ENCODE results near the gene SNRPA. TPM values are rescaled to one million over a fixed set of nuclear protein-coding genes. Genes with fewer than 3 reads are reported as not detected.
A peak's percentile ranks its signal among the peaks of the same experiment; 100 is the strongest.

The SNRPA gene
- total and polyA plus RNA-seq, 2 of the 8 experiments (the other 6 are each of a cell fraction or from before 2014, with no cell fraction given), result 201 to 202 TPM

GRCh38 chr19:40750058-40750873 lies 737 bp upstream of the SNRPA start, which contains the start of gene ACTMAP (continued):
- peak; percentile 93; the same call in 1 of the 2 replicates for TF ChIP-seq SP4 (IDR thresholded peaks at IDR 0.05; ENCODE audit: low read length)
- TF ChIP-seq YY1 (IDR thresholded peaks at IDR 0.05; ENCODE audit: low read depth, low read length), result peak; percentile 97
- peak in 1 of 2 experiments; percentile 26; a peak in 2 of 4 replicates for TF ChIP-seq SIN3A (conservative IDR thresholded peaks at IDR 0.05 in 1 of 2, IDR thresholded peaks at IDR 0.05 in 1 of 2; ENCODE audit: low read depth in 1 of 2, low read length in 2 of 2)
- peak; percentile 78 for TF ChIP-seq CHD2 (IDR thresholded peaks at IDR 0.05; ENCODE audit: low read length)
- TF ChIP-seq ASH2L (IDR thresholded peaks at IDR 0.05; ENCODE audit: low read length), result no peak
- no peak for TF ChIP-seq ATF2 (IDR thresholded peaks at IDR 0.05; ENCODE audit: low read length)
- TF ChIP-seq SP2 (IDR thresholded peaks at IDR 0.05; ENCODE audit: low read length), result peak; percentile 53
- TF ChIP-seq SAP30 (IDR thresholded peaks at IDR 0.05; ENCODE audit: insufficient read depth, insufficient replicate concordance, low read length), result no peak
- no peak for TF ChIP-seq SUZ12 (IDR thresholded peaks at IDR 0.05; ENCODE audit: low read length)
- TF ChIP-seq TAF1 (IDR thresholded peaks at IDR 0.05; ENCODE audit: low read depth, low read length), result peak; percentile 69
- peak; percentile 89 for TF ChIP-seq RFX5 (IDR thresholded peaks at IDR 0.05; ENCODE audit: borderline replicate concordance, low read depth, low read length)
- peak; percentile 15; the same call in 1 of the 2 replicates for TF ChIP-seq JUND (IDR thresholded peaks at IDR 0.05; ENCODE audit: low read length)
- TF ChIP-seq POU5F1 (IDR thresholded peaks at IDR 0.05; ENCODE audit: low read depth, low read length), result no peak
- TF ChIP-seq CBX8 (IDR thresholded peaks at IDR 0.05; ENCODE audit: borderline replicate concordance, low read depth, low read length), result no peak
- no peak for TF ChIP-seq NRF1 (IDR thresholded peaks at IDR 0.05; ENCODE audit: low read depth, low read length)
- no peak for TF ChIP-seq BCL11A (IDR thresholded peaks at IDR 0.05; ENCODE audit: low read depth in 2 of 2, low read length in 2 of 2)
- TF ChIP-seq PHF8 (conservative IDR thresholded peaks at IDR 0.05; ENCODE audit: low read depth, low read length), result peak; percentile 12
- TF ChIP-seq, protein P1, sequence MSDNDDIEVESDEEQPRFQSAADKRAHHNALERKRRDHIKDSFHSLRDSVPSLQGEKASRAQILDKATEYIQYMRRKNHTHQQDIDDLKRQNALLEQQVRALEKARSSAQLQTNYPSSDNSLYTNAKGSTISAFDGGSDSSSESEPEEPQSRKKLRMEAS (IDR thresholded peaks at IDR 0.05), result peak; percentile 98
- TF ChIP-seq SIX5 (IDR thresholded peaks at IDR 0.05; ENCODE audit: low read depth, low read length), result no peak
- TF ChIP-seq, protein P2, sequence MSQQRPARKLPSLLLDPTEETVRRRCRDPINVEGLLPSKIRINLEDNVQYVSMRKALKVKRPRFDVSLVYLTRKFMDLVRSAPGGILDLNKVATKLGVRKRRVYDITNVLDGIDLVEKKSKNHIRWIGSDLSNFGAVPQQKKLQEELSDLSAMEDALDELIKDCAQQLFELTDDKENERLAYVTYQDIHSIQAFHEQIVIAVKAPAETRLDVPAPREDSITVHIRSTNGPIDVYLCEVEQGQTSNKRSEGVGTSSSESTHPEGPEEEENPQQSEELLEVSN (IDR thresholded peaks at IDR 0.05), result peak; percentile 98
- TF ChIP-seq POLR2A (IDR thresholded peaks at IDR 0.05; ENCODE audit: control extremely low read depth in 1 of 2, low read depth in 2 of 2, low read length in 2 of 2), result peak in 1 of 2 experiments; percentile 63; a peak in 1 of 3 replicates
- no peak for TF ChIP-seq EGR1 (IDR thresholded peaks at IDR 0.05; ENCODE audit: borderline replicate concordance, low read depth, low read length)

All from H1 (cell line).